GM18861 (cell line): ENCODE results near the gene SH3BP5.
A peak's percentile ranks its signal among the peaks of the same experiment; 100 is the strongest.

ENCODE experiments used
- ATAC-seq: cut with Tn5 transposase; IDR thresholded peaks from one replicate; pipeline ENCODE4 v1.9.1; 2021; ENCODE audit not compliant: unreplicated experiment

The SH3BP5 gene

GRCh38 chr3:15347737-15348110 lies 15.3 kb upstream of the SH3BP5 start:
- no peak for ATAC-seq

DNA sequence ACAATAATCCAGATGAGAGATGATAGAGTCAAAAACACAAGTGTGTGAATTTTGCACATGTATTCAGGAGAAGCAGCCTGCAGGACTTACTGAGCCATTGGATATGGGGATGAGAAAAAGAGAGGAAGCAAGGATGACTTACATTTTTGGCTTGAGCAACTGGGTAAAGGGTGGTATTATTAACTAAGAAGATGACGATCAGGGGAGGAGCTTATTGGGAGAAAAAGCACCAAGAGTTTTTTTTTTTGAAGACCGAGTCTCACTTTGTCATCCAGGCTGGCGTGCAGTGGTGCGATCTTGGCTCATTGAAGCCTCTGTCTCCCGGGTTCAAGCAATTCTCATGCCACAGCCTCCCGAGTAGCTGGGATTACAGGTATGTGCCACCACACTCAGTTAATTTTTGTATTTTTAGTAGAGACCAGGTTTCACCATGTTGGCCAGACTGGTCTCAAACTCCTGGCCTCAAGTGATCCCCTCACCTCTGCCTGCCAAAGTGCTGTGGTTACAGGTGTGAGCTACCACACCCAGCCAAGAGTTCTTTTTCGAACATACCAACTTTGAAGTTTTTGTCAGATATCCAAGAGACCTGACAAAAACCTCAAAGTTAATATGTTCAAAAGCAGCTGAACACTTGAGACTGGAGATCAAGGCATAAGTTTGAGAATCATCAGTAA lies 14.8 kb upstream of the SH3BP5 start:
- ATAC-seq = no peak

- ATAC-seq = no peak
Observed at GRCh38 chr3:15346516-15346915, 14.1 kb upstream of the SH3BP5 start.

GRCh38 chr3:15345608-15346137 lies 13.3 kb upstream of the SH3BP5 start:
- ATAC-seq = peak; percentile 93

DNA sequence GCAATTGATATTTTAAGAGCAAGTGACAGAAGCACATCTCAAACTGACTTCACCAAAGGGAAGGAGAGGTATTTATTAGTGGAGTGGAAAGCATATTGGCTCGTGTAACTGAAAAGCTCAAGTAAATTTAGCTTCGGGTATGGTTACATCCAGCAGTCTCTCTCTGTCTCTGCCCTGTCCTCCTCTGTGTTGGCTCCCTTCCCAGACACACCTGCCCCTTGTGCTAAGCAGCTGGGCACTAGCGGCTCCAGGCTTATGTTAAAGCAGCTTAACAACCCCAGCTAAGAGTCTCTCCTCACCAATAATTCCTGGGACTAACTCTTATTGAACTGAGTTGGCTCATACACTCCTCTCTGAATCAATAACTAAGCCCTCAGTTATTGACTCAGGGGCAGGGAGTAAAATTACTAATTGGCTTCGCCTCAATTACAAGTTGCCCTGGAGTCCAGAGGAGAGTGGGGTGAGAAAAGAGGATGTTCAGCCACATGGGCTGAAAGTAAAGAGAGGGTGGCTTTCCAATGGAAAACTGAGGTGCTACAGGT lies 12.8 kb upstream of the SH3BP5 start:
- ATAC-seq = no peak

DNA sequence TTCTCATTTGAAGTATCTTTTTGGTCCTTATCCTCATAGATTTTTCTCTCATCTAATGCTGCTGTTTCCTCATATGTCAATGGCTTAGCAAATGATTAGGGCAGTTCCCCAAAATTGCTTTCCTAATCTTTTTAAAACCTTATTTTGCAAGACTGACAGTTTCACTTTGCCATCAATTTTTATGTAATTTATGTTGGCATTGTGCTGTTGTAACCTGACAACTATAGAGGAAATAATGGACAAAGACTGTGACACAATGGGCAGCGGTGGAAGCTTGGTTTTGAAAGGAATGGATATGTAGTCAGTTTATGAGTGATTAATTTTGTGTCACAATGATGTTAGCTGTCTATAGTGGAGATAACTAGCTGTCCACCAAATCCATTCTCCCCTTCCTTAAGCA lies 10.6 kb upstream of the SH3BP5 start:
- ATAC-seq = no peak

DNA sequence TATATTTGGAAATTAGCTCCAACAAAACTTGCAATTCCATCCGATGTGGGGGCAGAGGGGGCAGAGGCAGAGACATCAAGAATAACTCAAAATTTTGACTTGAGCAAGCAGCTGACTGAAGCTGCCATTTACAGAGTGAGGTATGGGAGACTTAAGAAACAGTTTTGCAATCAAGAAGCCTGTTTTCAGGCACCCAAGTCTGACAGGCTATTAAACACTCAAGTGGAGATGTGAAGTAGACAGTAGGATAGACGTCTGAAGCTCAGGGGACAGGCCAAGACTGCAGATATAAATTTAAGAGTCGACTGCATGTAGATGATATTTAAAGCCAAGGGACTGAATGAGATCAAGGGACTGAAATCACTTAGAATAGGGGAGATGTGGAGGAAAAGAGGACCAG lies 9.9 kb upstream of the SH3BP5 start:
- ATAC-seq = no peak

DNA sequence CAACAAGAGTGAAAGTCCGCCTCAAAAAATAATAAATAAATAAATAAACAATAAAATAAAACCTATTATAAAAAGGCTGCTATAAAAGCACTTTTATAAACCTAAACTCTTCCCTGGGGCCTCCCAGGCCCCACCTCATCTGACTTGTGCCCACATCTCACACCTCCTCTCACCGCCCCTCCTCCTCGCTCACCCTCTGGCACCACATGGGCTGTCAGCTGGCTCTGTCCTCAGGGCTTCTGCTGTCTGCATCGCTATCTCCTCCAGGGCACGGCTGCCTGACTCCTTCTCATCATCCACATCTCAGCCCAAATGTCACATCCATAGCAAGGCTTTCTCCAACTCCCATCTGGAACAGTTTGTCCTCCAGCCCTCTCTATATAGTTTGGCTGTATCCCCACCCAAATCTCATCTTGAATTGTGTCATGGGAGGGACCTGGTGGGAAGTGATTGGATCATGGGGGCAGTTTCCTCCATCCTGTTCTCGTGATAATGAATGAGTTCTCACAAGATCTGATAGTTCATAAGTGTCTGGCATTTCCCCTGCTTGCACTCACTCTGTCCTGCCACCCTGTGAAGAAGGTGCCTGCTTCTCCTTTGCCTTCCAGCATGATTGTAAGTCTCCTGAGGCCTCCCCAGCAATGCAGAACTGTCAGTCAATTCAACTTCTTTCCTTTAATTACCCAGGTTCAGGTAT lies 8.8 kb upstream of the SH3BP5 start:
- no peak for ATAC-seq

DNA sequence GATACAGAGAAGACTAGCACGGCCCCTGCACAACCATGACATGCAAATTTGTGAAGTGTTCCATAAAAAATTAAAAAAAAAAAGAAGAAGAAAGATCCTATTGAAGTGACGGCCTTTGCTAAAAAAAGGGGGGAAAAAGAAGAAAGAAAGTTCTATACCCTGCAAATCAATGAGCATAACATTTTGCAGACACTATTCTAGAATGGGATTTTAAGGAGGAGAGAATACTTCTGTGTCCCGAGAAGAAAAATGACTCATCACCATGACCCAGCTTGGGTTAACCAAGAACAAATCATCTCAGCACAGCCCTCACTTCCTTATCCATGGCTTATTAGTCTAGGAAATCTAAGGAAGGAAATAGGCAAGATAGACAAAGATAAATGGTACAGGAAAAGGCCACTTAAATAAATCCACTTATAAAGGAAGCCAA lies 7.4 kb upstream of the SH3BP5 start:
- ATAC-seq = no peak

DNA sequence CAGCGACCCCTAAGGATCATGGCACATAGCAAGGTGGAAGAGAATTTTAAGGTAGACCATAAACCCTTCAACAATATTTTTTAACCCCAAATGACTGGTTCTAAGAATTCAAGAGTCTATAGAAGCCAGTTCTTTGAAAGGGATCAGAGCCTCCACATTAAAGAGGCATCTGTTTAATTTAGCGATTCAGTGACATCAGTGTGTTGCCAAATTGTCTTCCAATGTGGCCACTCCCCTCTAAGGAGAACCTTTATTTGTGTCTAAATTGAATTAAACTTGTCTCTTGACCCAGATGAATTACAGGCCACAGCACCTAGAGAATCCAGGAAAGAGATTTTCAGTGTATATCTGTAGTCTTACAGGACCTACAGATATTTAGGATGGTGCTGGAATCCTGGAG lies 6.6 kb upstream of the SH3BP5 start:
- no peak for ATAC-seq

GRCh38 chr3:15337963-15338362 lies 5.6 kb upstream of the SH3BP5 start:
- no peak for ATAC-seq

DNA sequence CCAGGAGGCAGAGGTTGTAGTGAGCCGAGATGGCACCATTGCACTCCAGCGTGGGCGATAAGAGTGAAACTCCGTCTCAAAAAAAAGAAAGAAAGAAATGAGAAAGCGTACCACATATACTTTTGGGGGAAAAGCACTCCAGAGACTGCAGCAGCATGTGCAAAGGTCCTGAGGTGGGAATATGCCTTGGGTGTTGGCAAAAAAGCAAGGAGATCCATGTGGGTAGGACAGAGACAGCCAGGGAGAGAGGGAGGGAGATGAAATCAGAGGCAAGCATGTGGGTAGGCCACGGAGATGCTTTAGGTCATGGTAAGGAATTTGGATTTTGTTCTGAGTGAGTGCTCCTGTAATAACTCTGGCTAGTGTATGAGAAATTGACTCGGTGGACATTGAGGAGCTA lies 3.7 kb upstream of the SH3BP5 start:
- no peak for ATAC-seq

GRCh38 chr3:15333956-15334263 lies 1.5 kb upstream of the SH3BP5 start:
- no peak for ATAC-seq

DNA sequence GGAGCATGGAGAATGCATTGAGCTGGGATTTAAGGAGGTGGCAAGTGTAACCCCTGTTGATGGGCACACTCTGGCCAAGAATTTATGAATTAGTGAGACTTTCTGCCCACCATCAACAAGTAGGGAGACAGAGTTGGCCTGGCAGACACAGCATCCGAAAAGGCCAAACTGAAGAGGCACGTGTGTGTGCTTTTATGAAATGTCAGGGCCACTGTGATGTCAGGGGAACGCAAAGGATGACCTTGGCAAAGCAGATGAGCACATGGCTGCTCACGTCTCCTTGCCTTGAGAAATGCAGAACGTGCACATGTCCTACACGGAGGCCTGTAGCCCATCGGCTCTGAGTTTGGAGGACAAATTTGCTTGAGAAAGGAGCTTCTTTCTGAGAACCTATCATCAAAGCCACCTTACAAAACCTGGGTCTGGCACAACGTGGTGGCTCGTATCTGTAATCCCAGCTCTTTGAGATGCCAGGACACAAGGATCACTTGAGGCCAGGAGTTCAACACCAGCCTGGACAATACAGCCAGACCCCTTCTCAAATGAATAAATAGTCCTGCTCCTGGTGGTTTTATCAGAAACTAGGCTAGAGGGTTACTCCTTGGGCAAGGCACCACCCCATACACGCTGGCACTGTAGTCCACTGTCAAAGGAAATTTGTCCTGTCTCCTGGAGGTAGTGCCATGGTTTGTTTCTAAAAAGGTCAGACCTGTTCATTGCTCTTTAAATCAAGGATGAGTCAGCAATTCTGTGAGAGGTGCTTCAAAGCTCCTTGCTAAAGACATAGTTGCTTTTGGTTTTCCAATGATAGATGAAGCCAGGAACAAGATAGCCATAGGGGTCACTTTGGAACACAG lies 941 bp upstream of the SH3BP5 start:
- ATAC-seq = no peak

DNA sequence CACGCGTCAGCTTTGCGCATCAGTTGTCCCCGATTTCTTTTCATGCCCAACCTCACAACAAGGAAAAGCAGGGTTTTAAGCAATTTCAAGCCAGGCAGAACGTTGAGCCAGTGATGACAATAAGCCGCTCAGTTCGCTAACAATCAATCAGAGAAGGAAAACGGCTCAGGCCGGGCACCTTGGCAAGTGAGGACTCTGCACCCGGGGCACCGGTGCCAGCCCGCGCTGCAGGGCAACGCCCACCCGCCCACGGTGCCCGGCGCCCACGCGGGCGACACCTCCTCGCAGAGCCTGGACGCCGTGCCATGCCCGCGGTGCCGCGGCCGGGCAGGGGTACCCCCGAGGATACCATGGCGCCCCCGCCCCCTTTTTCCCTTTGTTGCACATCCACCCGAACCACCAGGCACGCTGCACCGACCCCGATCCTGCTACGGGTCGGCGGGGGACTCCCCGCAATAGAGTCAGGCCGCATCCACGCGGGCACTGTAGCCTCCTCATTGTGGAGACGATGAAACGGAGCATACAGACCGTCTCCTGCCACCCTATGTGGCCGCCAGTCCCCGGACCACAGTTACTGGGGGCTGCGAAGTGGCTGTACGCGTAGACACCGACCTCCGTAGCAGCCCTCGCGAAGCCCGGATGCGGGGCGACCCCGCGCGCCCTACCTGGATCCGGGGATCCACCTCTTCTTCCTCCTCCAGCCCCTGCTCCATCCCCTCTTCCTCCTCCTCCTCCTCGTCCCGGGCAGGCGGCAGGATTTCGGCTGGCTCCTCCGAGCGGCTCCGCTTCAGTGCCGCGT lies 581 bp downstream of the SH3BP5 start:
- peak; percentile 30 for ATAC-seq

GRCh38 chr3:15331072-15331605 lies 1.2 kb downstream of the SH3BP5 start:
- no peak for ATAC-seq

DNA sequence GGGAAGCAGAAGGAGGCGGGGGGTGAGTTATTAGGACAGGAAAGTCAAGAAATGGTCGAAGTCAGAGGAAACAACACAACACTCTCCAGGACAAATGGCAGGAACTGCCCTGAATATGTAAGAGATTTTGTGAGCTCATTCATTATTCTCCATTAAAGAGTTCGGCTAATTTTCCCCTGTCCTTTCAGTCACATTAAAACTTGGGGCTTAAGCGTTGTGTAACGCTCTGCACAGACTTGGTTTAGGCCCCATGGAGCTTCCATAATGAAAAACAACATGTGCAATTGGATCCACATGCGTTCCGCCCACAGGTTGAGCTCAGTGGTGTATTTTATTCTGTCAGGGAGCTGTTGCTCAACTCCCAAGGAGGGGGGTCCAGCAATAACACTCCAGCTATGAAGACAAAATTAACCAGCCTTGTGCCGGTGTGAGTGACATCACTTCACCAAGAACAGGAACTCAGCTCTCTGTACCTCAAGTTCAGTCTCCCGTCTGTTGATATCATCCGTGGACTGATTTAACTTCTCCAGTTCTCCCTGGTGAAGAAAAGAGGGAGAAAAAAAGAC lies 2.3 kb downstream of the SH3BP5 start:
- no peak for ATAC-seq

- no peak for ATAC-seq
Observed at GRCh38 chr3:15329046-15330005, 3.1 kb downstream of the SH3BP5 start.

DNA sequence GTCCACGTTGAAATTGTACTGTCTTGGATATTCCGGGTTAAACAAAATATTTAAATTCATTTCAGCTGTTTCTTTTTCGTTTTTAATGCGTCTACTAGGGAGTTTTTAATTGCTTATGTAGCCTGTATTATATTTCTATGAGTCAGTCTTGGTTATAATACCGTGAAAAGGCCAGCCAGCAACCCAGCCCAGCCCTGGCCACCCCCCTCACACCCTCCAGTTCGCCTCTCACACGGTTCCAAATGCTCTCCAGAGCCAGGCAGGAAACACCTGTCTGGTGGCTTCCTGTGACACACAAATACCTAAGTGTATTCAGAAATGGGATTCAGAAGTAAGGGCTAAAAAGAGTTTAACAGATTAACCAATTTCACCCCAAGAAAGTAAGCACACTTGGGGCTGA lies 4.4 kb downstream of the SH3BP5 start:
- no peak for ATAC-seq
